HepG2 (cell line): ENCODE data around the gene EARS2. TPM values are rescaled to one million over a fixed set of nuclear protein-coding genes. Genes with fewer than 3 reads are reported as not detected.
A peak's percentile ranks its signal among the peaks of the same experiment; 100 is the strongest.

Source experiments
- ATAC-seq: fragments of 200-7000 bp; cut with Tn5 transposase; 3 replicates; pipeline ENCODE4 v1.9.1; 2020; ENCODE audit warnings: mild to moderate bottlenecking, moderate library complexity
- BruUV-seq: library from RNA; stranded (reverse); fragments of 400-500 nt; replicated peaks from 2 replicates; lab custom pipeline; 2021; lab: Mats Ljungman, UMichigan
- CTCF ChIA-PET: fragments of 300-600 bp; formaldehyde crosslinking; extraction: SDS; loops from one replicate; lab custom pipeline; 2021; ENCODE audit warnings: low total read pairs, inconsistent platforms, low intra/inter-chr PET ratio; lab: Yijun Ruan, JAX
- POLR2A ChIA-PET: fragments of 350-600 bp; sonication (Branson Sonifier 250); formaldehyde crosslinking; loops from one replicate; lab custom pipeline; 2020; ENCODE audit warnings: antibody characterized with exemption, inconsistent platforms; lab: Yijun Ruan, JAX
- DNase-seq: peaks from one replicate; pipeline ENCODE4 v3.0.0-alpha.2; 2015; ENCODE audit warnings: low spot score
- FAIRE-seq: peaks from 3 replicates; lab custom pipeline; 2011; peaks lifted over from hg19 to GRCh38; lab: Jason Lieb, UNC
- H2AFZ ChIP-seq: one replicate; pipeline ENCODE4 v1.6.1; 2011; ENCODE audit warnings: low read length, inconsistent platforms
- H3K27ac ChIP-seq: fragments of 300-600 bp; 3 replicates; pipeline ENCODE4 v1.8.0; 2011; ENCODE audit warnings: mixed run types, mild to moderate bottlenecking, mixed read lengths, low read length, inconsistent platforms; ENCODE audit not compliant: insufficient read depth; ENCODE audit errors: extremely low read length
- H3K27me3 ChIP-seq, 2 experiments: fragments of 200-600 bp in 1 of 2; 2 replicates in 1 of 2; 3 replicates in 1 of 2; pipeline versions ENCODE4 v1.6.0 to v1.8.0; 2011; ENCODE audit warnings: low read length in 2 of 2, mild to moderate bottlenecking in 2 of 2, moderate library complexity in 2 of 2, inconsistent platforms in 1 of 2; ENCODE audit not compliant: insufficient read depth in 2 of 2, control insufficient read depth in 1 of 2
- H3K36me3 ChIP-seq, 2 experiments: fragments of 200-600 bp in 1 of 2; replicated peaks in 1 of 2; 2 replicates in 1 of 2; 3 replicates in 1 of 2; pipeline versions ENCODE4 v1.5.1 to v1.8.0; 2011; ENCODE audit warnings: low read length in 2 of 2, inconsistent platforms in 1 of 2; ENCODE audit not compliant: insufficient read depth in 2 of 2, control insufficient read depth in 1 of 2
- H3K4me1 ChIP-seq: 2 replicates; pipeline ENCODE4 v1.5.1; 2012; ENCODE audit warnings: low read length, inconsistent platforms; ENCODE audit not compliant: insufficient read depth
- H3K4me2 ChIP-seq: 2 replicates; pipeline ENCODE4 v1.6.0; 2011; ENCODE audit warnings: low read depth, low read length, inconsistent platforms
- H3K4me3 ChIP-seq, 3 experiments: fragments of 200-600 bp in 1 of 3; sonication (generic), shearing (Covaris generic) in 1 of 3; replicated peaks in 1 of 3; 2 replicates each; pipeline ENCODE4 v1.5.1; 2011 to 2016; ENCODE audit warnings: low read length in 3 of 3, inconsistent platforms in 2 of 3, low read depth in 2 of 3, mild to moderate bottlenecking in 2 of 3, control low read depth in 1 of 3, mixed read lengths in 1 of 3; ENCODE audit not compliant: insufficient read depth in 1 of 3
- H3K79me2 ChIP-seq: one replicate; pipeline ENCODE4 v1.6.1; 2011; ENCODE audit warnings: low read length, inconsistent platforms; ENCODE audit not compliant: insufficient read depth
- H3K9ac ChIP-seq: 2 replicates; pipeline ENCODE4 v1.6.0; 2011; ENCODE audit warnings: mild to moderate bottlenecking, low read depth, low read length, inconsistent platforms; ENCODE audit not compliant: insufficient read depth
- H3K9me3 ChIP-seq: 2 replicates; pipeline ENCODE4 v1.5.1; 2012; ENCODE audit warnings: mild to moderate bottlenecking, low read length
- H4K20me1 ChIP-seq: 2 replicates; pipeline ENCODE4 v1.6.0; 2011; ENCODE audit warnings: inconsistent platforms, mild to moderate bottlenecking, low read length, moderate library complexity; ENCODE audit not compliant: insufficient read depth
- AHR ChIP-seq: IDR thresholded peaks from 2 replicates; pipeline ENCODE4 v1.6.1; 2018; ENCODE audit warnings: missing genetic modification reagents, missing compliant biosample characterization
- CBX5 ChIP-seq: sonication (generic); formaldehyde crosslinking; IDR thresholded peaks from 2 replicates; pipeline ENCODE4 v1.4.0; 2020; ENCODE audit warnings: missing genetic modification reagents, borderline replicate concordance
- DNMT3B ChIP-seq: conservative IDR thresholded peaks from 2 replicates; pipeline ENCODE4 v1.6.1; 2016; ENCODE audit warnings: missing biosample characterization, control low read depth
- ETV5 ChIP-seq: IDR thresholded peaks from 2 replicates; pipeline ENCODE4 v1.6.1; 2018; ENCODE audit warnings: missing biosample characterization, missing genetic modification reagents, inconsistent platforms, borderline replicate concordance
- FUBP1 ChIP-seq: sonication (generic); formaldehyde crosslinking; IDR thresholded peaks from 2 replicates; pipeline ENCODE4 v1.5.1; 2020; ENCODE audit warnings: missing genetic modification reagents, mild to moderate bottlenecking, borderline replicate concordance
- HDAC1 ChIP-seq: sonication (generic); formaldehyde crosslinking; IDR thresholded peaks from 2 replicates; pipeline ENCODE4 v1.5.1; 2020; ENCODE audit warnings: mild to moderate bottlenecking, missing genetic modification reagents
- HOXD1 ChIP-seq: sonication (generic); formaldehyde crosslinking; IDR thresholded peaks from 2 replicates; pipeline ENCODE4 v1.5.0; 2020; ENCODE audit warnings: missing genetic modification reagents
- MAFG ChIP-seq: sonication (generic); formaldehyde crosslinking; IDR thresholded peaks from 2 replicates; pipeline ENCODE4 v1.5.1; 2020; ENCODE audit warnings: mild to moderate bottlenecking, missing genetic modification reagents
- MEF2D ChIP-seq: sonication (generic); formaldehyde crosslinking; IDR thresholded peaks from 2 replicates; pipeline ENCODE4 v1.5.1; 2020; ENCODE audit warnings: mild to moderate bottlenecking, missing genetic modification reagents
- MIXL1 ChIP-seq: IDR thresholded peaks from 2 replicates; pipeline ENCODE4 v1.6.1; 2016
- NFYB ChIP-seq: sonication (generic); formaldehyde crosslinking; IDR thresholded peaks from 2 replicates; pipeline ENCODE4 v1.4.0; 2020; ENCODE audit warnings: missing genetic modification reagents
- SALL2 ChIP-seq: sonication (generic); formaldehyde crosslinking; IDR thresholded peaks from 2 replicates; pipeline ENCODE4 v1.8.1; 2023; ENCODE audit warnings: mild to moderate bottlenecking, missing genetic modification reagents, inconsistent platforms
- SSRP1 ChIP-seq: IDR thresholded peaks from 2 replicates; pipeline ENCODE4 v1.6.1; 2016; ENCODE audit warnings: control low read depth
- ZBTB44 ChIP-seq: sonication (generic); formaldehyde crosslinking; IDR thresholded peaks from 2 replicates; pipeline ENCODE4 v1.4.0; 2020; ENCODE audit warnings: missing genetic modification reagents
- ZKSCAN5 ChIP-seq: sonication (generic); formaldehyde crosslinking; IDR thresholded peaks from 2 replicates; pipeline ENCODE4 v1.5.1; 2020; ENCODE audit warnings: mild to moderate bottlenecking, missing genetic modification reagents
- ZNF12 ChIP-seq: sonication (generic); formaldehyde crosslinking; IDR thresholded peaks from 2 replicates; pipeline ENCODE4 v1.5.0; 2020; ENCODE audit warnings: missing genetic modification reagents
- ZNF317 ChIP-seq: sonication (generic); formaldehyde crosslinking; IDR thresholded peaks from 2 replicates; pipeline ENCODE4 v1.5.0; 2020; ENCODE audit warnings: mild to moderate bottlenecking, missing genetic modification reagents
- ZNF672 ChIP-seq: sonication (generic); formaldehyde crosslinking; IDR thresholded peaks from 2 replicates; pipeline ENCODE4 v1.8.1; 2022; ENCODE audit warnings: missing genetic modification reagents
- ZNF788 ChIP-seq: sonication (generic); formaldehyde crosslinking; IDR thresholded peaks from 2 replicates; pipeline ENCODE4 v1.5.0; 2020; ENCODE audit warnings: mild to moderate bottlenecking, missing genetic modification reagents, borderline replicate concordance
- ZSCAN9 ChIP-seq: IDR thresholded peaks from 2 replicates; pipeline ENCODE4 v1.6.1; 2016; ENCODE audit warnings: borderline replicate concordance
- WGBS: methylation state at CpG from one replicate; pipeline ENCODE4 v1.1.6; 2017; ENCODE audit warnings: low lambda C conversion rate; 5-methylcytosine and 5-hydroxymethylcytosine counted together
- in situ Hi-C: cut with HindIII; loops from 2 replicates; pipeline ENCODE4 v1.10.0; 2017; ENCODE audit warnings: low pct_unique_long_range_greater_than_20kb; ENCODE audit not compliant: extremely low pct_ligation_motif_present
- intact Hi-C: fragments of 100-400 bp; cut with micrococcal nuclease; formaldehyde crosslinking; loops from one replicate; pipeline ENCODE4 v1.10.0; 2022; ENCODE audit not compliant: unreplicated experiment
- polyA plus RNA-seq, 8 experiments: library from polyadenylated mRNA; depleted of rRNA in 3 of 8; stranded (reverse) in 7 of 8; unstranded in 1 of 8; fragments of >200 nt; fragmentation: Illumina TruSeq in 4 of 8; extraction: Trizol in 4 of 8; gene quantifications; 2 replicates each; pipeline versions ENCODE4 v1.2.1 to v1.2.3, GENCODE V29; 2011 to 2016; ENCODE audit warnings: low read depth in 4 of 8, missing spikeins in 1 of 8, mixed read lengths in 1 of 8; ENCODE audit not compliant: insufficient read depth in 1 of 8
- total RNA-seq, 5 experiments: library from RNA; depleted of rRNA; stranded (reverse); fragments of >200 nt; fragmentation: Illumina TruSeq; extraction: Trizol; gene quantifications; 2 replicates each; pipeline ENCODE4 v1.2.3, GENCODE V29; 2016; ENCODE audit warnings: low read depth in 1 of 5
- TF ChIP-seq, protein P1 (sequence below): sonication (generic); formaldehyde crosslinking; IDR thresholded peaks from 2 replicates; pipeline ENCODE4 v1.9.0; 2021; ENCODE audit warnings: missing genetic modification reagents, borderline replicate concordance

Gene EARS2
- total and polyA plus RNA-seq, 2 of the 13 experiments (the other 11 are each of a cell fraction or from before 2014, with no cell fraction given), result 49.4 to 80.4 TPM

- Histone ChIP-seq H3K9me3 (no peaks in the 10 kb centered on the region), H3K79me2 (peaks cover 4% of the 10 kb centered on the region), H3K27me3 (no peaks in the 10 kb centered on the region), H3K4me2 (peak overlapping the region; percentile 56), H4K20me1 (no peaks in the 10 kb centered on the region), H3K36me3 (peaks cover 32 to 56% of the 10 kb centered on the region in 2 experiments), H3K4me3 (no peak overlapping the region), H3K4me1 (peaks cover 47% of the 10 kb centered on the region), H3K9ac (peak overlapping the region; percentile 64), H2AFZ (no peak overlapping the region), H3K27ac (peak overlapping the region; percentile 91)
- BruUV-seq, result no TSS peak
- FAIRE-seq (peak; percentile 73), ATAC-seq (peak; percentile 95), DNase-seq (peak; percentile 99)
- CTCF ChIA-PET, result interaction anchor here (2.0 kb wide), 1 partner anchor 17 kb away, joined by 8 read pairs; the partner anchor contains the start of genes EARS2 and UBFD1
- in situ Hi-C loops, result no loop called here
- intact Hi-C loops, result loop anchor here (2.0 kb wide), 2 partner anchors 17 to 31 kb away; partner anchors contain the start of genes EARS2 and UBFD1
- POLR2A ChIA-PET, result interaction anchor here (0.7 to 5.5 kb wide), 17 partner anchors 9 to 101 kb away, joined by 3 to 96 read pairs (median 11); partner anchors contain the start of genes DCTN5, EARS2, GGA2 and NDUFAB1
- WGBS, result 54% methylated on average over 11 of the region's 11 CpGs
- peak; percentile 77; the same call in 1 of the 2 replicates for TF ChIP-seq ETV5 (CRISPR knock-in tag)
- peak; percentile 99 for TF ChIP-seq ZSCAN9 (CRISPR knock-in tag)
- TF ChIP-seq ZNF317, result peak; percentile 92
- TF ChIP-seq ZNF788 (CRISPR knock-in tag), result peak; percentile 87
- TF ChIP-seq SSRP1 (CRISPR knock-in tag), result peak; percentile 67; the same call in 1 of the 2 replicates
- TF ChIP-seq ZBTB44, result no peak
- TF ChIP-seq MAFG (CRISPR knock-in tag), result no peak
- peak; percentile 6; the same call in 1 of the 2 replicates for TF ChIP-seq AHR
- peak; percentile 90 for TF ChIP-seq ZNF12 (CRISPR knock-in tag)
- TF ChIP-seq NFYB (CRISPR knock-in tag), result 0 out of 2 replicates have a peak, but pooled peaks have one; percentile 24
- peak; percentile 99 for TF ChIP-seq HDAC1 (CRISPR knock-in tag)
- TF ChIP-seq FUBP1 (CRISPR knock-in tag), result no peak; the same call in 1 of the 2 replicates
- TF ChIP-seq ZNF672, result no peak
- peak; percentile 87; the same call in 1 of the 2 replicates for TF ChIP-seq DNMT3B (CRISPR knock-in tag)
- TF ChIP-seq ZKSCAN5 (CRISPR knock-in tag), result no peak
- no peak for TF ChIP-seq SALL2 (CRISPR knock-in tag)
- TF ChIP-seq MEF2D (CRISPR knock-in tag), result peak; percentile 95
- TF ChIP-seq, protein P1, sequence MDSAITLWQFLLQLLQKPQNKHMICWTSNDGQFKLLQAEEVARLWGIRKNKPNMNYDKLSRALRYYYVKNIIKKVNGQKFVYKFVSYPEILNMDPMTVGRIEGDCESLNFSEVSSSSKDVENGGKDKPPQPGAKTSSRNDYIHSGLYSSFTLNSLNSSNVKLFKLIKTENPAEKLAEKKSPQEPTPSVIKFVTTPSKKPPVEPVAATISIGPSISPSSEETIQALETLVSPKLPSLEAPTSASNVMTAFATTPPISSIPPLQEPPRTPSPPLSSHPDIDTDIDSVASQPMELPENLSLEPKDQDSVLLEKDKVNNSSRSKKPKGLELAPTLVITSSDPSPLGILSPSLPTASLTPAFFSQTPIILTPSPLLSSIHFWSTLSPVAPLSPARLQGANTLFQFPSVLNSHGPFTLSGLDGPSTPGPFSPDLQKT (CRISPR knock-in tag), result no peak
- TF ChIP-seq MIXL1 (CRISPR knock-in tag), result peak; percentile 98
- TF ChIP-seq CBX5 (CRISPR knock-in tag), result peak; percentile 96; the same call in 1 of the 2 replicates
- peak; percentile 38; the same call in 1 of the 2 replicates for TF ChIP-seq HOXD1 (CRISPR knock-in tag)
Observed at GRCh38 chr16:23539984-23540816, 16.9 kb downstream of the EARS2 start.
